GOT3 (cell line): ENCODE measurements around the gene SUPT5H.

Experiments
- DNase-seq: peaks from one replicate; lab custom pipeline; 2025; ENCODE audit warnings: mixed read lengths; lab: John Stamatoyannopoulos, UW

The SUPT5H gene

GRCh38 chr19:39445196-39446111 lies at the start of gene SUPT5H:
Gene SUPT5H, plus strand, starts transcription at chr19:39445582. Its CDS starts 309 bp downstream, at chr19:39445891.
- DNase-seq, result peak; percentile 84

GRCh38 chr19:39397360-39398296 lies 47.8 kb upstream of the SUPT5H start:
- peak; percentile 66 for DNase-seq

- DNase-seq, result no peak
Observed at GRCh38 chr19:39398297-39398864, 47.0 kb upstream of the SUPT5H start.

GRCh38 chr19:39399668-39400050 lies 45.7 kb upstream of the SUPT5H start:
- no peak for DNase-seq

- DNase-seq, result no peak
Observed at GRCh38 chr19:39400061-39400460, 45.3 kb upstream of the SUPT5H start.

DNA sequence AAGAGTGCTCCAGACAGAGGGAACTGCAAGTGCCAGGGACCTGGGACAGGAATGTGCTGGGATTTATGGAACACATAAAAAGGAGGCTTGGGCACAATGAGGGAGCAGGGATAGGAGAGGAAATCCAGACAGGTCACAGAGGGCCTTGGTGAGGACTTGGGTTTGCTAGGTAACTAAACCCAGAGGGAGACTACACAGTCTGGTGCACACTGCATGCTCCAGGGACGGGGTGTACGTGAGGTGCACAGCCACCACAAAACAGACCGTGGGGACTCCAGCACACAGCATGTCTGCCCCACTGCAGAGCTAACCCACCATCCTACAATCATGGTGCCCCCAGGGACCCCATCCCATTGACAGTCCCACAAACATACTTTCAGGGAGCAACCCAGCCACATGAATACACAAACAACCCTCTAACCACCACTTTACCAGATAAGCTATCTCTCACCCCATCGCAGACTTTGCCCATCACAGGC lies 44.3 kb upstream of the SUPT5H start:
- no peak for DNase-seq

DNA sequence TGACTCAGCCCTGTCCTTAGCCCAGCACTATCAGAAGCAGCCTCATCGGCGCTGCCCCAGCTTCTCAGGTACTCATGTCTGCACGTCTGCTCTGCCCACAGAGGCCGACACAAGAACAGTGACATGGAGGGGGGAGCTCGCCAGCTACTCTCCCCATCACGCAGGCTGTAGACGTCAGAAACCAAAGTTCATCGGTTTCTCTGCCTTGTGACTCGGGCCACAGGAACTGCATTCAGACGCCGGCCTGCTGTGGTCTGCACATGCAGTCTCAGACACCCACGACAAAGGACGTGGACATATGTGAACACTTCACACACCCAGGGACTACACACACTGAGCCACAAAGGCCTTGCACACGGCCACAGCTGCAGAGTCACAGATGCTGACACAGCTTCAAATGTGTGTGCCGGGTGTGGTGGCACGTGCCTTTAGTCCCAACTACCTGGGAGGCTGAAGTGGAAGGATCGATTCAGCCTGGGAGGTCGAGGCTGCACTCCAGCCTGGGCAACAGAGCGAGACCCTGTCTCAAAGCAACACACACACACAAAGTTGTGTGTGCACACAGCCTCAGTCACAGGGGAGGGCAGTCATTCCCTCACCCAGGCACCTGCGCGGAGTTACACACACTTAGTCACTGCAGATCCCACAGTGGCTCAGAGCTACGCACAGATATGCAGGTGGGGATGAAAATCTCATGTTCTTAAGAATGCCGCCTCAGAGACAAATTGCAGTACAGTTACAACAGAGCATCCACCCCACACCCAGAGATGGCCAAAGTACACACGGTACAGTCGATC lies 43.6 kb upstream of the SUPT5H start:
- DNase-seq, result no peak

DNA sequence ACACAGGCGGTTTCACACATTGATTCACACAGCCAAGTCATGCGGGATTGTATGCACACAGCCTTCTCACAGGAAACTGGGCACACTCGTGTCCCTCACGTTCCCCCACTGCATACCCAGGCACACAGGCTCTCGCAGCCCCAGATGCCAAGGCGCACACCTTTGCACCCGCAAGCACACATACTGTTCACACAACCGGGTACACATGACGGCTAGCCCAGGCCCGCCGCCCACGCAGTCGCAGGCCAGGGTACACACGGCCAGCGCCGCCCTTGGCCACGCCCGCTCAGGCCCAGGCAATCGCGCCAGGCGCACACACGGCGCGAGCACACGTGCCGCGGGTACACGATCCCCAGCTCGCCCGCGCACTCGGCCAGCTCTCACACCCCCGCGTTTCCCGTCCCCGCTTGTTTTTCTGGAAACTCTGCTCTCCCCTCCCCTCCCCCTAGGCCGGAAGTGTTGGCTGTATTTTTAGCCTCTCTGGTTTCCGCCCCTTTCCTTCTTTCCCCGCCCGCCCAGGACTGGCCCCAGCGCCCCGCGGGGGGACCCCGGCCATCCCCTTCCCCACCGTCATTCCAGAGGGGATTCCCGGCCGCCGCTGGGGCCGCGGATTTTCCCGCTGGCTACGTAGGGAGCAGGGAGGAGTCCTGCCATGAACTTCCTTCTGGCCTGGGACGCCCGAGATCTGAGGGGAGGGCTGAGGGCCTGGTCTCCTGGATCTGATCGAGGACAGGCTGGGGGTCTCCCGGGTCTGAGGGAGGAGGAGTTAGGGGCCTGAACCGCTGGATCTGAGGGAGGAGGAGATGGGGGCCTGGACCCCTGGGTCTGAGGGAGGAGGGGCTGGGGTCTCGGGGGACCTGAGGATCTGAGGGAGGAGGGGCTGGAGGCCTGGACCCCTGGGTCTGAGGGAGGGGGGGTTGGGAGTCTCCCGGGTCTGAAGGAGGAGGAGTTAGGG lies 42.8 kb upstream of the SUPT5H start:
- DNase-seq, result peak; percentile 38

GRCh38 chr19:39403331-39404312 lies 41.8 kb upstream of the SUPT5H start:
- peak; percentile 92 for DNase-seq

DNA sequence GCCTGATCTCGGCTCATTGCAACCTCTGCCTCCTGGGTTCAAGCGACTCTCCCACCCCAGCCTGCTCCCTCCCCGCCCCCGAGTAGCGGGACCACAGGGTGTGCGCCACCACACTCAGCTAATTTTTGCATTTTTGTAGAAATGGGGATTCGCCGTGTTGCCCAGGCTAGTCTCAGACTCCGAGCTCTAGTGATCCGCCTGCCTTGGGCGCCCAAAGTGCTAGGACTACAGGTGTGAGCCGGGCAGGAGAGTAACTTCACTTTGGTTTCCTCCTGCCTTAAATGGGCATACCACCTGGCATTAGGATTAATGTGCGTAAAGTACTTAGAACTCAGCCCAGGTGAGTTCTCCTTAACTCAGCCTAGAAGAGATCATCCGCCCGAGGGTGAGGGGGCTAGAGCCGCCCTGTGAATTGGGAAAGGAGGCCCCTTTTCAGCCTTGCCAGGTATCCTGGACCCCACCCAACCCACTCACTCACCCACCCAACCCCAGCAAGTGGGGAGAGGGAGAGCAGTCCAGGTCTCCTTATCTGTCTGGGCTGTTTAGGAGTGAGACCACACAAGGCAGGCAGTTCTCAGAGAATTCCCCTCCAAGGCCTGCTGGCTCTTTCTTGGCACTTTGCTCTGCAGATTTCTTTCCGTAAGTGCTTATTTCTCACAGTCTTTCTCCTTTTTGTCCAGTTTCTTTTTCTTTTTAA lies 40.0 kb upstream of the SUPT5H start:
- DNase-seq, result no peak

DNA sequence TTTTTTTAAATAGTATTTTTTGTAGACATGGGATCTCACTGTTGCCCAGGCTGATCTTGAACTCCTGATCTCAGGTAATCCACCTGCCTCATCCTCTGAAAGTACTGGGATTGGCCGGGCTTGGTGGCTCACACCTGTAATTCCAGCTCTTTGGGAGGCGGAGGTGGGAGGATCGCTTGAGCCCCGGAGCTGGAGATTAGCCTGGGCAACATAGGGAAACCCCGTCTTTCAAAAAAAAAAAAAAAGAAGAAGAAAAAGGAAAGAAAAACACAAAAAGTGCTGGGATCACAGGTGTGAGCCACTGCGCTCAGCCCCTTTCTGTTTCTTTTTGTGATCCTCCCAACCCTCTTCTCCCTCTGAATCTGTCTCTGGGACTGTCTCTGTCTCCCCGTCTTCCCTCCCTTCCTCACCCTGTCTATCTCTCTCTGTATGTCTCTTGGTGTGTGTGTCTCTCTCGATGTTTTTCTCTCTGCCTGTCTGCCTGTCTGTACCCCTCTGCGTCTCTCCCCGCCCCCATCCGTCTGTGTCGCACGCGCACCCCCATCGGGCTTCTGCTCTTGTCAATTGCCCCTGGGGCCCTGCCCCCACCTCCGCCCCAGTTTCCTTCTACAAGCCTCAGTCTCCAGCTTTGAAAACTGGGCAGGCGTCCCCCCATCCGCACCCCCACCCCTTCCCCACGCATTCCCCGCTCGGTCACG lies 39.3 kb upstream of the SUPT5H start:
- DNase-seq, result peak; percentile 51

DNA sequence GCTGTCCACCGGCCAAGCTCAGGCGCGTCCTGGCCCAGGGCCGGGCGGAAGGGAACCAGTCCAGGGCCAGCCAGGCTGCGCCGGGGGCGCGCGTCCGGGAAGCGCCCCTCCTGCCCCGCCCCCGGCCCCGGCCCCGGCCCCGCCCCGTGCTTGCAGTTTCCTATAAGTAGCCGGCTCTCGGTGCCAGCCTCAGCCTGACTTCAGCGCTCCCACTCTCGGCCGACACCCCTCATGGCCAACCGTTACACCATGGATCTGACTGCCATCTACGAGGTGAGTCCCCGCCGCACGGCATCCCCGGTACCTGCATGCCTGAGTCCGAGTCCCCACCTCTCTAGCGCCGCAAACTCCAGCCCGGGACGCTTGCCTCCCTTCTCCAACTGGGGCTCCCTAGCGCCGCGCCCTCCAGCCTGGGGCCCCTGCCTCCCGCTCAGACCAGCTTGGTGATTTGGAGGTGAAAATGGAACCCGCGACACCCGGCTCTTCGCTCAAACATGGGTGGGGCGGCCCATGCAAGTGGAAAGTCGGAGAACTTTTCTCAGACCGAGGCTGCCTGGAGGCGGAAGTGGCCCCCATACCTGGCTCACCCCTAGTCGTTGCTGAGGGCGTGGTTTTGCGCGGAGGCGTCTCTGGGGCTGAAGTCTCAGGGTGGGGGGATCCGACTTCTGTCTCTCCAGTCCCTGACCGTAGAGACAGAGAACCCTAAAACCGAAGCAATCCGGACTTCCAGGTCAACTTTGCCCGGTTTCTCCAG lies 38.5 kb upstream of the SUPT5H start, which contains the start of gene ZFP36:
TSS of gene ZFP36 (plus strand) at position 192 of the 754 bp plus-strand sequence. CDS start at position 250, 58 bp downstream.
- peak; percentile 79 for DNase-seq

DNA sequence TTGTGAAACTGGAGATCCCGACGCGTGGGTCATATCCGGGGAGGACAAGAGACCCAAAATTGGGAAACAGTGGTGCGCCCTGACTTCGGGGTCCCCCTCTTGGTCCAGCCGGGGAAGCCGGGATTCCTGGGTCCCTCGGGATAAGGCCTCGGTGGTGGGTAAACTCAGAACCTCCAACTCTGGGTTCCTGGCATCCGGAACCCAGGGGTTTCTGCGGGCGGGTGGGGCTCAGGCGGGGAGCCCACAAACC lies 38.0 kb upstream of the SUPT5H start:
- no peak for DNase-seq

DNA sequence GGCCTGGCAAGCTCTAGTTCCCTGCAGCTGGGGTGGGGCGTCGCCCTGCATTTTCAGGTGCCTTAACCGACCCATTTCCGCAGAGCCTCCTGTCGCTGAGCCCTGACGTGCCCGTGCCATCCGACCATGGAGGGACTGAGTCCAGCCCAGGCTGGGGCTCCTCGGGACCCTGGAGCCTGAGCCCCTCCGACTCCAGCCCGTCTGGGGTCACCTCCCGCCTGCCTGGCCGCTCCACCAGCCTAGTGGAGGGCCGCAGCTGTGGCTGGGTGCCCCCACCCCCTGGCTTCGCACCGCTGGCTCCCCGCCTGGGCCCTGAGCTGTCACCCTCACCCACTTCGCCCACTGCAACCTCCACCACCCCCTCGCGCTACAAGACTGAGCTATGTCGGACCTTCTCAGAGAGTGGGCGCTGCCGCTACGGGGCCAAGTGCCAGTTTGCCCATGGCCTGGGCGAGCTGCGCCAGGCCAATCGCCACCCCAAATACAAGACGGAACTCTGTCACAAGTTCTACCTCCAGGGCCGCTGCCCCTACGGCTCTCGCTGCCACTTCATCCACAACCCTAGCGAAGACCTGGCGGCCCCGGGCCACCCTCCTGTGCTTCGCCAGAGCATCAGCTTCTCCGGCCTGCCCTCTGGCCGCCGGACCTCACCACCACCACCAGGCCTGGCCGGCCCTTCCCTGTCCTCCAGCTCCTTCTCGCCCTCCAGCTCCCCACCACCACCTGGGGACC lies 37.6 kb upstream of the SUPT5H start:
- no peak for DNase-seq

- DNase-seq, result no peak
Observed at GRCh38 chr19:39408392-39409207, 36.8 kb upstream of the SUPT5H start.
